H9 (cell line): Measurements from ENCODE around the gene VOPP1. TPM values are rescaled to one million over a fixed set of nuclear protein-coding genes. Genes with fewer than 3 reads are reported as not detected.

Experiments
- DNase-seq: peaks from one replicate; pipeline ENCODE4 v3.0.0-alpha.2; 2017
- H2AFZ ChIP-seq: one replicate; pipeline ENCODE4 v1.6.1; 2013; ENCODE audit warnings: mild to moderate bottlenecking, low read length, control low read depth, moderate library complexity
- H2AK5ac ChIP-seq: 2 replicates; pipeline ENCODE4 v1.6.1; 2013; ENCODE audit warnings: low read length, control low read depth, mixed read lengths; ENCODE audit not compliant: insufficient read length
- H2BK120ac ChIP-seq: one replicate; pipeline ENCODE4 v1.6.1; 2013; ENCODE audit warnings: low read depth, mild to moderate bottlenecking, low read length, control low read depth, inconsistent platforms; ENCODE audit not compliant: poor library complexity, severe bottlenecking
- H2BK12ac ChIP-seq: 2 replicates; pipeline ENCODE4 v1.6.1; 2013; ENCODE audit warnings: low read length, control low read depth, mixed read lengths, low read depth; ENCODE audit not compliant: insufficient read length
- H2BK15ac ChIP-seq: 2 replicates; pipeline ENCODE4 v1.6.1; 2013; ENCODE audit warnings: low read depth, low read length, control low read depth
- H2BK20ac ChIP-seq: one replicate; pipeline ENCODE4 v1.6.1; 2013; ENCODE audit warnings: low read depth, mild to moderate bottlenecking, low read length, control low read depth, inconsistent platforms; ENCODE audit not compliant: poor library complexity, severe bottlenecking
- H2BK5ac ChIP-seq: 2 replicates; pipeline ENCODE4 v1.6.1; 2013; ENCODE audit warnings: low read length, control low read depth, mixed read lengths; ENCODE audit not compliant: insufficient read length
- H3K14ac ChIP-seq: 2 replicates; pipeline ENCODE4 v1.6.1; 2013; ENCODE audit warnings: low read length, control low read depth; ENCODE audit not compliant: insufficient read depth
- H3K18ac ChIP-seq: 2 replicates; pipeline ENCODE4 v1.6.1; 2013; ENCODE audit warnings: low read depth, mild to moderate bottlenecking, mixed read lengths, low read length, control low read depth; ENCODE audit not compliant: insufficient read length
- H3K23ac ChIP-seq: 2 replicates; pipeline ENCODE4 v1.6.1; 2013; ENCODE audit warnings: low read length, control low read depth, mixed read lengths, low read depth; ENCODE audit not compliant: insufficient read length
- H3K23me2 ChIP-seq: 2 replicates; pipeline ENCODE4 v1.6.1; 2013; ENCODE audit warnings: low read depth, mild to moderate bottlenecking, mixed read lengths, low read length, control low read depth; ENCODE audit not compliant: insufficient read length, poor library complexity, severe bottlenecking
- H3K27ac ChIP-seq: 2 replicates; pipeline ENCODE4 v1.5.1; 2013; ENCODE audit warnings: low read length, control low read depth, mixed read lengths, low read depth; ENCODE audit not compliant: insufficient read length
- H3K27me3 ChIP-seq: 2 replicates; pipeline ENCODE4 v1.6.1; 2013; ENCODE audit warnings: low read length, control low read depth, inconsistent platforms; ENCODE audit not compliant: insufficient read depth
- H3K4ac ChIP-seq: 2 replicates; pipeline ENCODE4 v1.6.1; 2013; ENCODE audit warnings: low read depth, mild to moderate bottlenecking, control low read depth, inconsistent platforms, low read length, moderate library complexity
- H3K4me1 ChIP-seq: 2 replicates; pipeline ENCODE4 v1.6.1; 2013; ENCODE audit warnings: low read length, control low read depth, inconsistent platforms; ENCODE audit not compliant: insufficient read depth
- H3K4me2 ChIP-seq: 2 replicates; pipeline ENCODE4 v1.6.1; 2013; ENCODE audit warnings: low read length, control low read depth, mixed read lengths; ENCODE audit not compliant: insufficient read length, insufficient read depth
- H3K56ac ChIP-seq: 2 replicates; pipeline ENCODE4 v1.6.1; 2013; ENCODE audit warnings: low read depth, mild to moderate bottlenecking, mixed read lengths, low read length, control low read depth; ENCODE audit not compliant: insufficient read length
- H3K79me1 ChIP-seq: 2 replicates; pipeline ENCODE4 v1.6.1; 2013; ENCODE audit warnings: low read depth, mild to moderate bottlenecking, moderate library complexity, low read length, control low read depth, inconsistent platforms; ENCODE audit not compliant: insufficient read depth, poor library complexity, severe bottlenecking
- H3K79me2 ChIP-seq: 2 replicates; pipeline ENCODE4 v1.6.1; 2013; ENCODE audit warnings: low read length, control low read depth, inconsistent platforms; ENCODE audit not compliant: insufficient read depth
- H3K9ac ChIP-seq: 2 replicates; pipeline ENCODE4 v1.6.1; 2013; ENCODE audit warnings: low read length, control low read depth, mixed read lengths; ENCODE audit not compliant: insufficient read length; ENCODE audit errors: extremely low read depth
- H3K9me3 ChIP-seq: one replicate; pipeline ENCODE4 v1.6.1; 2013; ENCODE audit warnings: low read depth, low read length, inconsistent platforms; ENCODE audit not compliant: control insufficient read depth
- H3T11ph ChIP-seq: one replicate; pipeline ENCODE4 v1.6.1; 2013; ENCODE audit warnings: mild to moderate bottlenecking, low read length, control low read depth, inconsistent platforms
- H4K20me1 ChIP-seq: one replicate; pipeline ENCODE4 v1.6.1; 2013; ENCODE audit not compliant: control insufficient read depth, insufficient read length, insufficient read depth
- H4K5ac ChIP-seq: 2 replicates; pipeline ENCODE4 v1.6.1; 2013; ENCODE audit warnings: low read depth, mild to moderate bottlenecking, mixed read lengths, low read length, control low read depth; ENCODE audit not compliant: insufficient read length
- H4K8ac ChIP-seq: replicated peaks from 2 replicates; pipeline ENCODE4 v1.6.1; 2013; ENCODE audit warnings: low read length, control low read depth, mixed read lengths, low read depth; ENCODE audit not compliant: insufficient read length
- H4K91ac ChIP-seq: 2 replicates; pipeline ENCODE4 v1.6.1; 2013; ENCODE audit warnings: low read depth, mild to moderate bottlenecking, moderate library complexity, mixed read lengths, low read length, control low read depth; ENCODE audit not compliant: insufficient read length
- H3K27ac Mint-ChIP-seq, 3 experiments: 2 replicates in 2 of 3; 3 replicates in 1 of 3; pipeline ENCODE4 v1.8.0; 2020 to 2021; ENCODE audit warnings: mixed read lengths in 3 of 3, mild to moderate bottlenecking in 1 of 3, moderate library complexity in 1 of 3
- H3K27me3 Mint-ChIP-seq: 2 replicates; pipeline ENCODE4 v1.8.0; 2021; ENCODE audit warnings: low read depth, mild to moderate bottlenecking, moderate library complexity, mixed read lengths
- H3K36me3 Mint-ChIP-seq, 3 experiments: 2 replicates in 2 of 3; 3 replicates in 1 of 3; pipeline ENCODE4 v1.8.0; 2020 to 2021; ENCODE audit warnings: low read depth in 3 of 3, mixed read lengths in 3 of 3; ENCODE audit not compliant: insufficient read depth in 1 of 3
- H3K4me1 Mint-ChIP-seq, 2 experiments: 2 replicates each; pipeline ENCODE4 v1.8.0; 2020; ENCODE audit warnings: mixed read lengths in 2 of 2
- H3K4me3 Mint-ChIP-seq, 2 experiments: 2 replicates in 1 of 2; 3 replicates in 1 of 2; pipeline ENCODE4 v1.8.0; 2020 to 2021; ENCODE audit warnings: mild to moderate bottlenecking in 2 of 2, mixed read lengths in 2 of 2, moderate library complexity in 1 of 2
- H3K9me3 Mint-ChIP-seq, 2 experiments: 2 replicates in 1 of 2; 3 replicates in 1 of 2; pipeline ENCODE4 v1.8.0; 2020; ENCODE audit warnings: mild to moderate bottlenecking in 2 of 2, mixed read lengths in 2 of 2, moderate library complexity in 1 of 2
- WGBS: extraction: QIAGEN DNeasy Blood & Tissue Kit; methylation state at CpG from one replicate; pipeline ENCODE4 v1.1.7; 2013; ENCODE audit warnings: missing lambda C conversion rate, low lambda C conversion rate, mixed read lengths; ENCODE audit not compliant: insufficient read length; ENCODE audit errors: extremely low coverage; 5-methylcytosine and 5-hydroxymethylcytosine counted together
- total RNA-seq: library from RNA; stranded (reverse); gene quantifications from 2 replicates; pipeline ENCODE4 v1.2.1, GENCODE V29; 2021
- TF ChIP-seq, protein P1 (sequence below): fragments of 200-600 bp; sonication (generic); conservative IDR thresholded peaks from 3 replicates; pipeline ENCODE4 v1.8.0; 2021; ENCODE audit warnings: antibody characterized with exemption, mild to moderate bottlenecking

The VOPP1 gene
- total RNA-seq, 1 experiment from 2014 or later: 55.7 TPM

GRCh38 chr7:55463686-55464262 lies 108.5 kb downstream of the VOPP1 start:
- Histone ChIP-seq H2BK12ac (no peak overlapping the region), H3K14ac (no peak overlapping the region), H2BK15ac (no peak overlapping the region), H4K20me1 (no peaks in the 10 kb centered on the region), H2BK120ac (no peak overlapping the region), H3K23me2 (no peaks in the 10 kb centered on the region), H4K8ac (no peak overlapping the region), H4K5ac (no peak overlapping the region), H3K23ac (no peak overlapping the region), H3K27ac (no peak overlapping the region), H2AFZ (no peak overlapping the region), H3K56ac (no peak overlapping the region), H3K18ac (no peak overlapping the region), H3K27me3 (no peaks in the 10 kb centered on the region), H3K4me1 (no peaks in the 10 kb centered on the region), H4K91ac (no peak overlapping the region), H3K9ac (no peak overlapping the region), H3K4ac (no peak overlapping the region), H3K9me3 (peaks cover 11% of the 10 kb centered on the region), H2BK5ac (no peak overlapping the region), H3K4me2 (no peak overlapping the region), H3K79me1 (no peaks in the 10 kb centered on the region), H2AK5ac (no peak overlapping the region), H2BK20ac (no peak overlapping the region), H3K79me2 (no peaks in the 10 kb centered on the region), H3T11ph (no peak overlapping the region)
- TF ChIP-seq, protein P1, sequence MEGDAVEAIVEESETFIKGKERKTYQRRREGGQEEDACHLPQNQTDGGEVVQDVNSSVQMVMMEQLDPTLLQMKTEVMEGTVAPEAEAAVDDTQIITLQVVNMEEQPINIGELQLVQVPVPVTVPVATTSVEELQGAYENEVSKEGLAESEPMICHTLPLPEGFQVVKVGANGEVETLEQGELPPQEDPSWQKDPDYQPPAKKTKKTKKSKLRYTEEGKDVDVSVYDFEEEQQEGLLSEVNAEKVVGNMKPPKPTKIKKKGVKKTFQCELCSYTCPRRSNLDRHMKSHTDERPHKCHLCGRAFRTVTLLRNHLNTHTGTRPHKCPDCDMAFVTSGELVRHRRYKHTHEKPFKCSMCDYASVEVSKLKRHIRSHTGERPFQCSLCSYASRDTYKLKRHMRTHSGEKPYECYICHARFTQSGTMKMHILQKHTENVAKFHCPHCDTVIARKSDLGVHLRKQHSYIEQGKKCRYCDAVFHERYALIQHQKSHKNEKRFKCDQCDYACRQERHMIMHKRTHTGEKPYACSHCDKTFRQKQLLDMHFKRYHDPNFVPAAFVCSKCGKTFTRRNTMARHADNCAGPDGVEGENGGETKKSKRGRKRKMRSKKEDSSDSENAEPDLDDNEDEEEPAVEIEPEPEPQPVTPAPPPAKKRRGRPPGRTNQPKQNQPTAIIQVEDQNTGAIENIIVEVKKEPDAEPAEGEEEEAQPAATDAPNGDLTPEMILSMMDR: no peak
- DNase-seq: no peak
- Mint-ChIP-seq H3K27ac (no peak overlapping the region), H3K27me3 (peaks cover 18% of the 10 kb centered on the region), H3K4me3 (no peak overlapping the region), H3K9me3 (peaks cover 71 to 83% of the 10 kb centered on the region in 2 experiments), H3K4me1 (no peaks in the 10 kb centered on the region), H3K36me3 (peaks cover 60 to 85% (median 61%) of the 10 kb centered on the region in 3 experiments)
- no CpG with 5 or more reads among the region's 4 CpGs for WGBS
